Measurements from ENCODE around the gene SLC2A5.

DNA sequence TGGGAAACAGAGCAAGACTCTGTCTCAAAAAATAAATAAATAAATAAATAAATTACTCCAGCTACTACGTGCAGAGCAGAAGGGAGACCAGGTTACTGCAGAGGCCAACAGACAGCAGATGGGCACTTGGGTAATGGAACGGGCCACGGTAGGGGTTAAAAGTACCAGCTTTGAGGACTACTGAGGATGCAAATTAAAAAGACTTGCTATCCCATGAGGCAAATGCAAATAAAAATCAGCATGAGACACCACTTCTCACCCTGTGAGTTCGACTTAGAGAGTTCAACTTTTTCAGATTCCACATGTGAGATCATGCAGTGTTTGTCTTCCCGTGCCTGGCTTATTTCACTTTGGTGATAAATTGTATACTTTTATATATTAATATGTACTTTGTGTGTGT lies 6.6 kb downstream of the SLC2A5 start:
- TF ChIP-seq, protein P1, sequence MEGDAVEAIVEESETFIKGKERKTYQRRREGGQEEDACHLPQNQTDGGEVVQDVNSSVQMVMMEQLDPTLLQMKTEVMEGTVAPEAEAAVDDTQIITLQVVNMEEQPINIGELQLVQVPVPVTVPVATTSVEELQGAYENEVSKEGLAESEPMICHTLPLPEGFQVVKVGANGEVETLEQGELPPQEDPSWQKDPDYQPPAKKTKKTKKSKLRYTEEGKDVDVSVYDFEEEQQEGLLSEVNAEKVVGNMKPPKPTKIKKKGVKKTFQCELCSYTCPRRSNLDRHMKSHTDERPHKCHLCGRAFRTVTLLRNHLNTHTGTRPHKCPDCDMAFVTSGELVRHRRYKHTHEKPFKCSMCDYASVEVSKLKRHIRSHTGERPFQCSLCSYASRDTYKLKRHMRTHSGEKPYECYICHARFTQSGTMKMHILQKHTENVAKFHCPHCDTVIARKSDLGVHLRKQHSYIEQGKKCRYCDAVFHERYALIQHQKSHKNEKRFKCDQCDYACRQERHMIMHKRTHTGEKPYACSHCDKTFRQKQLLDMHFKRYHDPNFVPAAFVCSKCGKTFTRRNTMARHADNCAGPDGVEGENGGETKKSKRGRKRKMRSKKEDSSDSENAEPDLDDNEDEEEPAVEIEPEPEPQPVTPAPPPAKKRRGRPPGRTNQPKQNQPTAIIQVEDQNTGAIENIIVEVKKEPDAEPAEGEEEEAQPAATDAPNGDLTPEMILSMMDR (IDR thresholded peaks at IDR 0.05), result no peak
- no peak for TF ChIP-seq POLR2AphosphoS5 (IDR thresholded peaks at IDR 0.05; ENCODE audit: insufficient read depth in 1 of 2, low read depth in 1 of 2)
- no peak for TF ChIP-seq POLR2A (IDR thresholded peaks at IDR 0.05)
